Suppressor macrophage treated with lipopolysaccharide for 4 hours (primary cell): ENCODE results near the gene OGFOD2.

Source experiments
- DNase-seq: peaks from one replicate; pipeline ENCODE4 v3.0.0-alpha.2; 2020

The OGFOD2 gene

GRCh38 chr12:122951979-122952892 lies 22.8 kb upstream of the OGFOD2 start:
- DNase-seq = peak; percentile 83

DNA sequence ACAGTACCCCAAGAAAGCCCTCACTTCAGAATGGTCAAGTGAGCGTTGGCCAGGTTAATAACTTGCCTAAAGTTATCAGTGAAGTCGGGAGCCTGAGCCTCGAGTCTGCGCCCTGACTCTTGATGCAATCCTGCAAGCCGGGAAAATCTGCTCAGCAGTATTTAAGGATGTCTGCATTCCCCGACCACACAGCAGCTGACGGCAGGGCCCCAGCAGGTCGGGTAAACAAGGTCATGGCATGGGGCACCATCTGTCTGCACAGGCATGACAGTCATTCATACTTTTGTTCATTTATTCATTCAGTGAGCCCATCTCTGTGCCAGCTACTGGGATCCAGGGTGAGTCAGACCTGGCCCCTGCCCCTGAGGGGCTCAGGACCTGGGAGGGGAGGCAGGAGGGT lies 19.9 kb upstream of the OGFOD2 start:
- no peak for DNase-seq

GRCh38 chr12:122956035-122956434 lies 19.0 kb upstream of the OGFOD2 start:
- DNase-seq = no peak

DNA sequence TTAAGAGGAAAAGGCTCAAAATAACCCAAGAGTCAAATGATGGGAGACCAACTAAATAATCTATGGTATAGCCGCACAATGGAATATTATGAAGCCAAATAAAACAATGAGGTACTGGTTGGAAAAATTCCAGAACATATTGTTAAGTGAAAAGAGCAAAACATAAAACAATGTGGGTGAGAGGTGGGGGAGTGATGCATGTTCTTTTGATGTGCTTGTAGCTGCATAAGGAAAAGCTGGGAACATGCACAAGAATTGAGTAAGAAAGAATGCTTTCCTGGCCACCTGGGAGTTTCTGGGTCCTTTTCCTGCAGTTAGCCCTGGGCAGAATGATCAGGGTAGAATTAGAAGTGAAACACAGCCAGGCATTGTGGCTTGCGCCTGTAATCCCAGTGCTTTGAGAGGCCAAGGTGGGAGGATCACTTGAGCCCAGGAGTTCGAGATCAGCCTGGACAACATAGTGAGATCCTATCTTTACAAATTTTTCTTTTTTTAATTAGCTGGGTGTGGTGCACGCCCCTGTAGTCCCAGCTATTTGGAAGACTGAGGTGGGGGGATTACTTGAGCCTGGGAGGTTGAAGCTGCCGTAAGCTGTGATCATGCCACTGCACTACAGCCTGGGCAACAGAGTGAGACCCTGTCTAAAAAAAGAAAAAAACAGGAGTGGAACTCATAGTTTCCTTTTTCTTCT lies 16.7 kb upstream of the OGFOD2 start:
- DNase-seq = no peak

- no peak for DNase-seq
Observed at GRCh38 chr12:122959566-122960192, 15.4 kb upstream of the OGFOD2 start.

- no peak for DNase-seq
Observed at GRCh38 chr12:122960193-122960569, 14.9 kb upstream of the OGFOD2 start.

- DNase-seq = no peak
Observed at GRCh38 chr12:122961531-122962329, 13.3 kb upstream of the OGFOD2 start.

DNA sequence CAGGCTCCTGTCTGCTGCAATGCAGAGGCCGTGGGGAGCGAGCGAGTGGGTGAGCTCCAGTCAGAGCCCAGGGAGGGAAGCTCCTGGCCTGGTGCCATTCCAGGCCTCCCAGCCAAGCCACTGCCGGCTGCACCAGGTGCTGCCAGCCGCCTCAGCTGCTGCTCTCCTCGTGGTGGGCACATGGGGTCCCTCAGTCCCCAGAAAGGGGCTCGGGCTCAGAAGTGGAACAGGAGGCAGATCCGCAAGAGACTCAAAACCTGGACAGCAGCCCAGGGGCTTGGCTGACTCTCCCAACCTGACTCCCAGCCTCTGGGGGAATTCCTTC lies 11.1 kb upstream of the OGFOD2 start:
- no peak for DNase-seq

GRCh38 chr12:122964439-122965257 lies 10.4 kb upstream of the OGFOD2 start:
- no peak for DNase-seq

DNA sequence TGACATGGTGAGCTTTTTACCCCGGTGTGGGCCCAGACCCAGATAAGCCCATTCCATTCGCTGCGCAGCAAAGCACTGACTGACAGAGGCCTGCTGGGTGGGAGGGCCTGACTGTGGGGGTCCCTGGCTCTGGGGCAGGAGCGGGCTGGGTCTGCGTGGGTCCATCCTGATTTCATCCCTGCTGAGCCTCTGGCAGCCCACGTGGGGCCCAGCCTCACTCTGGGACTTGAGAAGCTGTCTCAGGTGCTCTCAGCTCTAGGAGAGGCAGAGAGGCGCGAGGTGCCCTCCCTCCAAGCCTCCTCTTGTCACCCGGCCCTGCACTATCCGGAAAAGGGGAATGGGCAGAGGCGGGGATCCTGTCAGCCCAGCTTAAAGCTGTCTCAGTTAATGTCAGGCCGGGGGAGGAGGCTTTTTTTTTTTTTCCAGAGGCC lies 9.7 kb upstream of the OGFOD2 start:
- no peak for DNase-seq

GRCh38 chr12:122965851-122966742 lies 8.9 kb upstream of the OGFOD2 start, which contains the start of gene ABCB9:
Gene ABCB9, minus strand, starts transcription at chr12:122966463. Its CDS starts 6,228 bp downstream, at chr12:122960235.
- DNase-seq = peak; percentile 94

DNA sequence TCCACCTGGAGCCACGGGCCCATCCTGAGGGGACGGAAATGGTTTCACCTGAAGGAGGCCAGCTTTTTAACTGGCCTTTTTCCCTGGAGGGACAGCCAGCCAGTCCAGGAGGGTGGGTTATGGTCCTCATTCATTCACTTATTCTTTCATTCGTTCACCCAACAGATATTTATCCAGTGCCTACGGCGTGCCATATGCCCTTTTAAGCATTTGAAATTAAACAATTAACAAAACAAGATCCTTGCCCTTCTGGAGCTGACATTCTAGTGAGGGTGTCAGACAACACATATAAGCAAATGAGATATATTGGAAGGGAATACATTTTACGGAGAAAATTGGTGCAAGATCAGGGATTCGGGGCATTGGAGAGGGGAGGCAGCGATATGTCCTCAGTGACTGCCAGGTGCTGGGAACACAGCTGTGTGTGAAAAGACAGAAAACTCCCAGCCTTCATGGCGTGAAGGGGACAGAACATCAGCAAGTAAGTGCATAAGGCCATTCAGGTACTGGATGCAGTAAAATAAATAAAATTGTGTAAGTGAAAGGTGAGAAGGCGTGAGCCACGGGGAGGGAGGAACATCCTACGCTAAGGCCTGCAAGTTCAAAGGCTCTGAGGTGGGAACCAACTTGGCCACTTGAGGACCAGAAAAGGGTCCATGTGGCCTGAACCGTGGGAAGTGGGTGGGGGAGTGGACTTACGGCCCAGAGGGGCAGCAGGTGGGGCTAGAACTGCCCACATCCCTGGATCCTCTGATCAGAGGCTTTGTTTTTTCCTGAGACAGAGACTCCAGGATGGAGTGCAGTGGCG lies 8.1 kb upstream of the OGFOD2 start:
- no peak for DNase-seq

GRCh38 chr12:122968104-122968503 lies 6.9 kb upstream of the OGFOD2 start:
- no peak for DNase-seq

GRCh38 chr12:122969676-122970075 lies 5.4 kb upstream of the OGFOD2 start:
- no peak for DNase-seq

DNA sequence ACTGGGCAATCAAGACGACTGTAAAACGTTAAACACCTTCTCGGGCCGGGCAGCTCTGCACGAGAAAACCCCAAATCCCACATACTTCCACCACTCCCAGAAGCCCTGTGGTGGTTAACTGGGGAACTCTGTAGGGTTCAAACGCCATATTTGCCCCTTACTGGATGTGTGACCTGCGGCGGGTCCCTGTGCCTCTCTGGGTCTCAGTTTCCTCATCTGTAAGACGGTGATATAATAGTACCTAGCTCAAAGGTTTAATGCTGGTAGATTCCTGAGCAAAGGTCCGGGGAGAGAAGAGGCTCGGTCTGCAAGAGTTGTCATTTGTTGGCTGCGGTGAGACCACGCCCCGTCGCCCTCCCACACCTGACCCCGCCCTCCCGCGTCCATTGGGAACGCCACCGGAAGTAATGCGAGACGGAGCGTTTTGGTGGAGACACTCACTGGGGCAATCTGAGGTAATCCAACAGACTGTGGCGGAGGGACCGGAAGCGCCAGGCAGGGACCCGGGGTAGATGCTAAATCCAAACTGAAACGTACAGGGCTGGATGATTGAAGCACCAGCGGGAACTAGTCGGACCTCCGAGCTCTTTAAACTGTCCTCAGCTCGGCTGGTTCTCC lies 661 bp upstream of the OGFOD2 start:
- DNase-seq = peak; percentile 99

- DNase-seq = no peak
Observed at GRCh38 chr12:122975790-122976647, 975 bp downstream of the OGFOD2 start.

DNA sequence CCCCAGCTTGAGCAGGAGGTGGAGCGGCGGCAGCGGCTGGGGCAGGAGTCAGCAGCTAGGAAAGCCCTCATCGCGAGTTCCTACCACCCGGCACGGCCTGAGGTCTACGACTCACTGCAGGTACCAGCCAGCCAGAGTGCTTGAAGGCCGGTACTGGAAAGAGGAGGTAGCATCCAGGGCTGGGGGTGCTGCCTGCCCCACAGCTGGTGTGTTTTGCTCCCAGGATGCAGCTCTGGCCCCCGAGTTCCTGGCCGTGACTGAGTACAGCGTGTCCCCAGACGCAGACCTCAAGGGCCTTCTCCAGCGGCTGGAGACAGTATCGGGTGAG lies 1.6 kb downstream of the OGFOD2 start:
- no peak for DNase-seq

- DNase-seq = no peak
Observed at GRCh38 chr12:122977153-122977552, 2.1 kb downstream of the OGFOD2 start.
